DOHH2 (cell line): Measurements from ENCODE around the gene SHE.

Experiments used
- H3F3A ChIP-seq: fragments of 200-600 bp; sonication (generic), shearing (Covaris generic); 2 replicates; pipeline ENCODE4 v1.6.0; 2016; ENCODE audit warnings: antibody characterized with exemption, mild to moderate bottlenecking; ENCODE audit not compliant: control insufficient read depth, insufficient read depth
- H3K27ac ChIP-seq: fragments of 200-600 bp; sonication (generic); 2 replicates; pipeline ENCODE4 v1.5.1; 2014; ENCODE audit warnings: low read depth, mild to moderate bottlenecking, low read length, moderate library complexity
- H3K27me3 ChIP-seq: fragments of 200-600 bp; sonication (generic); 2 replicates; pipeline ENCODE4 v1.6.1; 2014; ENCODE audit warnings: mild to moderate bottlenecking, low read length, mixed read lengths; ENCODE audit not compliant: control insufficient read depth
- H3K36me3 ChIP-seq: fragments of 200-600 bp; sonication (generic); 2 replicates; pipeline ENCODE4 v1.6.1; 2014; ENCODE audit warnings: mild to moderate bottlenecking, low read length, moderate library complexity, mixed read lengths; ENCODE audit not compliant: control insufficient read depth
- H3K4me1 ChIP-seq: fragments of 200-600 bp; sonication (generic); 2 replicates; pipeline ENCODE4 v1.6.1; 2014; ENCODE audit warnings: mild to moderate bottlenecking, low read length, mixed read lengths; ENCODE audit not compliant: control insufficient read depth
- H3K4me2 ChIP-seq: fragments of 200-600 bp; sonication (generic); 2 replicates; pipeline ENCODE4 v1.6.0; 2014; ENCODE audit warnings: mild to moderate bottlenecking, low read length, moderate library complexity
- H3K4me3 ChIP-seq: fragments of 200-600 bp; sonication (generic); 2 replicates; pipeline ENCODE4 v1.5.1; 2014; ENCODE audit warnings: mild to moderate bottlenecking, low read length, mixed read lengths
- H3K79me2 ChIP-seq: fragments of 200-600 bp; sonication (generic); 2 replicates; pipeline ENCODE4 v1.6.1; 2014; ENCODE audit warnings: mild to moderate bottlenecking, low read length, mixed read lengths; ENCODE audit not compliant: control insufficient read depth
- H3K9me2 ChIP-seq: fragments of 200-600 bp; sonication (generic); replicated peaks from 2 replicates; pipeline ENCODE4 v1.6.1; 2014; ENCODE audit warnings: mild to moderate bottlenecking, low read length, mixed read lengths; ENCODE audit not compliant: control insufficient read depth
- H3K9me3 ChIP-seq: fragments of 200-600 bp; sonication (generic); 2 replicates; pipeline ENCODE4 v1.6.1; 2014; ENCODE audit warnings: antibody characterized with exemption, low read length, mixed read lengths; ENCODE audit not compliant: control insufficient read depth, insufficient read depth
- H4K20me1 ChIP-seq: fragments of 200-600 bp; sonication (generic); 2 replicates; pipeline ENCODE4 v1.6.0; 2014; ENCODE audit warnings: low read depth, mild to moderate bottlenecking, antibody characterized with exemption, low read length, moderate library complexity; ENCODE audit not compliant: control insufficient read depth, insufficient read depth
- EZH2phosphoT487 ChIP-seq: fragments of 200-600 bp; sonication (generic); IDR thresholded peaks from 2 replicates; pipeline ENCODE4 v1.6.1; 2017; ENCODE audit warnings: borderline replicate concordance, mild to moderate bottlenecking, antibody characterized with exemption, low read length, moderate library complexity, mixed read lengths
- TF ChIP-seq, protein P1 (sequence below): fragments of 200-600 bp; sonication (generic); IDR thresholded peaks from one replicate; pipeline ENCODE4 v1.5.1; 2014; ENCODE audit warnings: antibody characterized with exemption, mild to moderate bottlenecking, low read depth, low read length; ENCODE audit not compliant: poor library complexity, severe bottlenecking

The SHE gene

DNA sequence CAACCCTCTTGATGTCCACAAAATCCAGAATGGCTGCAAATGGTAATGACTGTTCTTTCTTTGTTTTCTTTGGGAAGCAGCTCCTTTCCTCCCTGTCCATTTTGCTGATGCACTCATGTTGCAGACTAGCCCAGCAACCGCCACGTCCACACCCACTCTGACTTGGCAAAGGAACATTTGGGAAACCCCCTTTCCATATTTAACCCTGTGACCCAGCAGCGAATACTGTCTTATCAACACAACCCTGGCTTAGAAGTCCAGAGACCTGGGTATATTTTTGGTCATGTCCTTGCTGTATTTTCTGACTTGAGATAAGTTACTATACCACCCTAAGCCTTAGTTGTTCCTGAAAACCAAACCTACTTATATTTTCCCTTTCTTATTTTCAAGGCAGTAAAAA is 18.1 kb upstream of the SHE start:
- TF ChIP-seq EZH2phosphoT487 = no peak
- TF ChIP-seq, protein P1, sequence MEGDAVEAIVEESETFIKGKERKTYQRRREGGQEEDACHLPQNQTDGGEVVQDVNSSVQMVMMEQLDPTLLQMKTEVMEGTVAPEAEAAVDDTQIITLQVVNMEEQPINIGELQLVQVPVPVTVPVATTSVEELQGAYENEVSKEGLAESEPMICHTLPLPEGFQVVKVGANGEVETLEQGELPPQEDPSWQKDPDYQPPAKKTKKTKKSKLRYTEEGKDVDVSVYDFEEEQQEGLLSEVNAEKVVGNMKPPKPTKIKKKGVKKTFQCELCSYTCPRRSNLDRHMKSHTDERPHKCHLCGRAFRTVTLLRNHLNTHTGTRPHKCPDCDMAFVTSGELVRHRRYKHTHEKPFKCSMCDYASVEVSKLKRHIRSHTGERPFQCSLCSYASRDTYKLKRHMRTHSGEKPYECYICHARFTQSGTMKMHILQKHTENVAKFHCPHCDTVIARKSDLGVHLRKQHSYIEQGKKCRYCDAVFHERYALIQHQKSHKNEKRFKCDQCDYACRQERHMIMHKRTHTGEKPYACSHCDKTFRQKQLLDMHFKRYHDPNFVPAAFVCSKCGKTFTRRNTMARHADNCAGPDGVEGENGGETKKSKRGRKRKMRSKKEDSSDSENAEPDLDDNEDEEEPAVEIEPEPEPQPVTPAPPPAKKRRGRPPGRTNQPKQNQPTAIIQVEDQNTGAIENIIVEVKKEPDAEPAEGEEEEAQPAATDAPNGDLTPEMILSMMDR = no peak
- no peak overlapping the region for H3K4me3 ChIP-seq
- no peaks in the 10 kb centered on the region for H3K4me1 ChIP-seq
- no peaks in the 10 kb centered on the region for H3K9me3 ChIP-seq
- no peak overlapping the region for H3K27ac ChIP-seq
- H3K79me2 ChIP-seq = no peaks in the 10 kb centered on the region
- no peaks in the 10 kb centered on the region for H3K9me2 ChIP-seq
- no peaks in the 10 kb centered on the region for H3K36me3 ChIP-seq
- H3K27me3 ChIP-seq = peaks cover 40% of the 10 kb centered on the region
- H3K4me2 ChIP-seq = no peak overlapping the region
- H3F3A ChIP-seq = no peaks in the 10 kb centered on the region
- no peaks in the 10 kb centered on the region for H4K20me1 ChIP-seq

- Histone ChIP-seq H3K4me2 (no peak overlapping the region), H3K79me2 (no peaks in the 10 kb centered on the region)
Observed at GRCh38 chr1:154519591-154519991, 17.4 kb upstream of the SHE start.

GRCh38 chr1:154517661-154518060 is 15.4 kb upstream of the SHE start:
- Histone ChIP-seq H3F3A (no peaks in the 10 kb centered on the region), H3K4me1 (no peaks in the 10 kb centered on the region), H3K36me3 (no peaks in the 10 kb centered on the region), H3K79me2 (no peaks in the 10 kb centered on the region), H3K27me3 (peaks cover 47% of the 10 kb centered on the region), H3K27ac (no peak overlapping the region), H3K9me3 (no peaks in the 10 kb centered on the region), H3K9me2 (no peaks in the 10 kb centered on the region), H3K4me3 (no peak overlapping the region), H4K20me1 (no peaks in the 10 kb centered on the region), H3K4me2 (no peak overlapping the region)
- TF ChIP-seq, protein P1 = no peak
- TF ChIP-seq EZH2phosphoT487 = no peak

More at GRCh38 chr1:154519591-154519991, 17.4 kb upstream of the SHE start:
- TF ChIP-seq EZH2phosphoT487 = no peak
- TF ChIP-seq, protein P1 = no peak
- H3K4me3 ChIP-seq = no peak overlapping the region
- H3K27me3 ChIP-seq = peaks cover 40% of the 10 kb centered on the region
- H3F3A ChIP-seq = no peaks in the 10 kb centered on the region
- H3K4me1 ChIP-seq = no peaks in the 10 kb centered on the region
- H3K36me3 ChIP-seq = no peaks in the 10 kb centered on the region
- H3K9me3 ChIP-seq = no peaks in the 10 kb centered on the region
- H3K27ac ChIP-seq = no peak overlapping the region
- no peaks in the 10 kb centered on the region for H4K20me1 ChIP-seq
- H3K9me2 ChIP-seq = no peaks in the 10 kb centered on the region

- H3K79me2 ChIP-seq = no peaks in the 10 kb centered on the region
- H3K27me3 ChIP-seq = peaks cover 37% of the 10 kb centered on the region
- H3K9me3 ChIP-seq = no peaks in the 10 kb centered on the region
- H3K9me2 ChIP-seq = no peaks in the 10 kb centered on the region
- no peaks in the 10 kb centered on the region for H3F3A ChIP-seq
- H3K4me3 ChIP-seq = no peak overlapping the region
- TF ChIP-seq, protein P1 = no peak
- TF ChIP-seq EZH2phosphoT487 = no peak
- H4K20me1 ChIP-seq = no peaks in the 10 kb centered on the region
- H3K27ac ChIP-seq = no peak overlapping the region
- H3K36me3 ChIP-seq = no peaks in the 10 kb centered on the region
- no peaks in the 10 kb centered on the region for H3K4me1 ChIP-seq
- no peak overlapping the region for H3K4me2 ChIP-seq
Observed at GRCh38 chr1:154514066-154514553, 11.9 kb upstream of the SHE start.
